HG03095 (cell line): ENCODE results near the gene FOXK2.
"Not testable (repeated sequence)": the region's sequence is repeated elsewhere in the genome, so short reads cannot be mapped to it uniquely, and the experiment has no call there.

Source experiments
- ATAC-seq: cut with Tn5 transposase; IDR thresholded peaks from one replicate; pipeline ENCODE4 v1.9.1; 2021; ENCODE audit warnings: moderate library complexity; ENCODE audit not compliant: unreplicated experiment

The FOXK2 gene

DNA sequence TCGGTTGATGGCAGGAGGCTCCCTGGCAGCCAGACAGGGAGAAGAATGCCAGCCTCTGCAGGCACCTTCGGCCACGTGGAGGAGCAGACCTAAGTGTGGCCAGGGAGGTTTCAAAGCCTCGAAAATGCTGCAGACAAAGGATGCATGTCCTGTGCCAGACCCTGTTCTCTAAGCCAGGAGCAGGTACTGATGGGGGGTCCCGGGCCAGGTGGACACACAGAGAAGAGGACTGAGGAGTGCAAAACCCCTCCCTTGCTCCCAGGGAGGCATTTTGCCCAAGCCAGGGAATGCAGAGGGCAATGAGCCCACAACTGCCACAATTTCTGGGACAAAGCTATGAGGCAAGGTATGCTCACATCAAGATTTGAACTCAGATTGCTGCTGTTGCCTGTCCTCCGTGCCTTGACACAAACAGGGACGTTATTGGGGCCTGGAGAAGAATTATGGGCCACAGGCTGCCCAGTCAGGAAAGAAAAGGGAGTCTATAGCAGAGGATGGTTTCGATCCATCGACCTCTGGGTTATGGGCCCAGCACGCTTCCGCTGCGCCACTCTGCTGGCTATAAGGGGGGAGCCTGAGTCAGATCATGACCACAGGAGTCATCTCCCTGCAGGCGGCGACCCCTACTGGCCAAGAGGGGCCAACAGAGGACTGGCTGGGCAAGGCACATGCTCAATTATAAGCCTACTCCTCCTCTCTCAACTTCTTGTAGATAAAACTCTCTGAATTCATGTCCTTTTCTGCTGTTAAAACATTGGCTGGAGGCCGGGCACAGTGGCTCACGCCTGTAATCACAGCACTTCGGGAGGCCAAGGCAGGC, 25.1 kb upstream of the FOXK2 start:
- no peak for ATAC-seq

DNA sequence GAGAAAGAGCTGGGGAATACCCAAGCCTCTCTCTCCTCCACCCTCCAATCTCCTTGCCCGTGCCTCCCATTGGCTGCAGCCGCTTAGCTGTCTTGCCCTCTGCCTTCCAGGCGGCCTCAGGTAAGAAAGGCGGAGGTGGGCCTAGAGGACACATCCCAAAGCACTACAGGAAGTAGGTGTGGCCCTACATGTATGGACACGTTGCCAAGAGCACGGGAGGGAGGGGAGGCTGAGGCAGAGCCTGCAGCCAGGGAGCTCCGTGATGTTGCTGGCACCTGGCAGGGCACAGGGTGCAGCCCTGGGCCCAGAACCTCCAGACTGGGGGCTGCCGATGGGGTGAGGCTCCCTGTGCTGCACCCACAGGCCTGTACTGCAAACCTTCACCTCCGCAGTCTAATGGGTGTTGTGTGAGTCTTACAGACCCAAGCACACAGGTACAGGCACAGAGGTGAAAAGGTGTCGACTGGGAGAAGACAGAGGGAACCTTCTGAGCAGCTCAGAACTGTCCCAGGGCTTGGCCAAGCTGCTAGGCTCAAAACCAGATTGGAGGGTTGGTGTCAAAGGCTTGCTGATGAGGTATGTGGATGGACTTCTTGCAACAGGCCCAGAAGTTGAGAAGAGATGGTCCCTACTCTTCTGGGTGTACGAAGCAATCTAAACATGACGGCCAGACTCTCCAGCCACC, 23.5 kb upstream of the FOXK2 start:
- ATAC-seq: no peak

DNA sequence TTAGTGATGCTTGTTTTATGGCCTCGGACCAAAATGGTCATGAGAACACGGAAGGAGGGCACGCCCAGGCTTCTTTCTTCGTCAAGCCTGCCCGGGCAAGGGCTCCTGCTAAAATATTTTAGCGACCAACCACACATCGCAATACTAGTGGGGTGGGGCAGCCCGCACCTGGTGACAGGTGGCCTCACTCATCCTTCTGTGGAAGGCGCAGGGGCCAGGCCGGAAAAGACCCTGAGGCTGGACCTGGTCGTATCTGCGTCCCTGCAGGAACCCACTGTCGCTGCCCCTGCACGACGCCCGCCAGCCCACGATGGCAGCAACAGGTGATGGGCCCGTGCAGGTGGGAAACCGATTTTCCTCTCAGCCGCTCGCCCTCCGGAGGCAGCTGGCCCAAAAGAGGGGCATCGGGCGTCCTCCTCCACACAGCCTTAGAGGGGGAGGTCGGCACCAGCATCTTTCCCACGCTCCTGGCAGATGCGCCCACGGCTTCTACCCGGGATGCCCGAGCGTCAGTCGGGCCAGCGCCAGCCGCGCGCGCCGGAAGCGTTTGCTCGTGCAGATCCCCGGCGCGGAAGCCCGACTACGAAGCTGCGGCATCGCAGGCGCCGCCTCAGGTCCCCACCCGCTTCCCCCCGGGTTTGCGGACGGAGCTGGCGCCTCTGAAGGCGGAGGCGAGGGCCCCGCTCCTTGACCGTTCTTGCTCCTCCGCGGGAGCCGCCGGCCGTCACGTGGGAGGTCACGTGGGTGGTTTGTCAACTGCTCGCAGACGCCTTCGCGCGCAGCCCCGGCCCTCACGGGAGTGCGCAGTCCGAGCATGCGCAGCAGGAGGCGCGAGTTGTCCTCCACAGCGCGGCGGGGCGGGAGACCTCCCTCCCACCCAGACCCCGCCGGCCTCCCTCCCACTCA, 22.8 kb upstream of the FOXK2 start:
- peak; percentile 48 for ATAC-seq

DNA sequence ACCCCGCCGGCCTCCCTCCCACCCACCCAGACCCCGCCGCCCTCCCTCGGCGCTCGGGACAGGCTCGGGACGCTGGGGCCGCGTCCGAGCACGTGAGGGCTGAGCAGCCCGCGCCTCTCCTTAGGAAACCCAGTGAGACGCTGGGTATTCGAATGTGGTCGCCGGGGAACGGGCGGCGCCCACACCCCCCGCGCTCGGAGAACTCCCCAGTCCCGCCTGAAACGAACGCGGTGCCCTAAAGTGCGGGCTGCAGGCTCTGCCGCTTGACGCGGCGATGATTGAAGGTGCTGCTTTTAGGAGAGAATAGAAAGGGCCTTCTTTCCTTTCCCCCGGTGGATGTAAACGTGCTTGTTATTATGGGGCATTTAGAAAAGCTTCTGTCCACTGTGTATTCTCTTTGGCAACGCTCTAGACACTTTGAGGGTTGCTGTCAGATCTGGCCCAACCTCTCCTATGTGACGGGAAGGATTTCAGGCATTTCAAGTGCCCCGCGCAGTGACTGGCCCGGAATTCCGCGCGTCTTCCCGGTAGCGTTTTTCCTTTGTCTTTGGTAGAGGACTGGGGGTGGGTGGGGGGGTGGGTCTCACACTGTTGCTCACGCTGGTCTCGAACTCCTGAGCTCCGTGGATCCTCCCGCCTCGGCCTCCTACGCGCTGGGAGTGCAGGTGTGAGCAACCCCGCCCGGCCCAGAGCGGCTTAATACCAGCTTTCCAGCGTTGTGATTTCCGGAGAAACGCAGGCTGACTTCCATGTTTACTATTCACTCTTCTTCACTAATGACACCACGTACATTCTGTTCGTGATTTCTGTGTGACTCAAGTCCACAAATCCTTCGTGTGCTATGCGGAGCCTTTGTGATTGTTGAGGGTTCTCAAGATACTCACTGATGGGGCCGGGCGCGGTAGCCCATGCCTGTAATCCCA, 21.8 kb upstream of the FOXK2 start:
- no peak for ATAC-seq

DNA sequence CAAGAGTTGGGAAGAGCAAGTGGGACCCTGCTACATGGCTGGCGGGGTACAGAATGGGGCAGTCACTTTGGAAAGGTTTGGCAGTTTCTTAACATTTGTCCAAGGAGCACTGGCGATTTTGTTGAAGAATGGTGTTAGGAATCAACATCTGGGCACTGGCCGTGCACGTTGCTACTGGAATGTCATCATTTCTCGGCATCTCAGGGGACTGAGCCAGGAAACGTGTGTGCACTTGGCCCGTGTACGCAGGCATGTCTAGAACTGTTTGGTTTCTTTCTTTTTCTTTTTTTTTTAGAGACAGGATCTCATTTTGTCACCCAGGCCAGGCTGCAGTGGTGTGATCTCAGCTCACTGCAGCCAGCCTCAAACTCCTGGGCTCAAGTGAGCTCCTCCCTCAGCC, 17.3 kb upstream of the FOXK2 start:
- ATAC-seq: no peak

DNA sequence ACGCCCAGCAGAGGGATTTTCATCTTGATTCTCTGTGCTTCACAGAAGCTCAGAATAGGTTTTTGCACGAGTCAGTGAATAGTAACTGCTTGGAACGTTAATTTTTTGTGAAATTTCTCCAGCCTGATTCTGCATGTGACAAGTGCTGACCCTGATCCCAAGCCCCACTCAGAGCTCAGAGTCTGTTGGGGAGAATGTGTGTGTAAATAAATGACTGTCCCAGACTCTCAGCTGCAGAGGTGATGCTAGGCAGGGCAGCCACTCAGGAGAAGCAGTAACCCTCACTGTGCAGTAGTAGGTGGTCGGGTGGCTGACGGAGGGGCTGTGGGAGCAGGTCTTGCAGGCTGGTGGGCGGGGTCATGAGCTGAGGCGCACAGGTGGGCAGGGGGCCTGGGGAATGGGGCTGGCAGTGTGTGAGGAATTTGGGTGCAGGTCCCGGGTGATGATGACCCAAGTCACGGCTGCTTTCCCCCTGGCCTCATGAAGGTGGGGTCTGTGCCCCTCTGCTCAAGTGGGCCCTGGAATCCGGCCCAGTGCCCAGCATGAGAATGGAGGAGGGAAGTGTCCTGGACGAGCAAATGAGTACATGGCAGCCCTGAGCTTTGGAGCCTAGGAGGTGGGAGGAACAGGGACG, 16.3 kb upstream of the FOXK2 start:
- ATAC-seq: no peak

DNA sequence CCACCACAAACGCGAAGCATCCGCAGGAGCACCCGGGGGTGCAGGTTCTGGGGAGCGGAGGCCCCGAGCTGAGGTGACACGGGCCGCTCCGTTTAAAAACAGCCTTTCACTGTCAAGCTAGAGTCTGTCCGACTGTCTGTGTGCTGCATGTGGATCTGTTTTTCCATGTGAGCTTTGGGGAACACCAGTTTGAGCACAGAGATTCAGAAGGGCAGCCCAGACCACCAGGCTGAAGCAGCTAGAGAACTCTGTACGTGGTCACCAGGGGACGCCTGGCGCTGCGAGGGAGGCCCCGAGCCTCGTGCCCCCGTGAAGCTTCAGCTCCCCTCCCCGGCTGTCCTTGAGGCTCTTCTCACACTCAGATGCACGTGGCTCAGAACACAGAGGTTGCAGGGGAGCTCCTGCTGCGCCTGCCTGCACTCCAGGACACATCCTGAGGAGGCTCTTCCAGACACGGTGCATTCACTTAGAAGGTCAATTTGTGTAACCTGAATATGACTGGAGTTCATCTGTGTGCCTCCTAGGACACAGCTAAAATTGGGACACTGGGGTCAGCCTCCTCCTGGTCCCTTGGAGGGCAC, 15.7 kb upstream of the FOXK2 start:
- no peak for ATAC-seq

DNA sequence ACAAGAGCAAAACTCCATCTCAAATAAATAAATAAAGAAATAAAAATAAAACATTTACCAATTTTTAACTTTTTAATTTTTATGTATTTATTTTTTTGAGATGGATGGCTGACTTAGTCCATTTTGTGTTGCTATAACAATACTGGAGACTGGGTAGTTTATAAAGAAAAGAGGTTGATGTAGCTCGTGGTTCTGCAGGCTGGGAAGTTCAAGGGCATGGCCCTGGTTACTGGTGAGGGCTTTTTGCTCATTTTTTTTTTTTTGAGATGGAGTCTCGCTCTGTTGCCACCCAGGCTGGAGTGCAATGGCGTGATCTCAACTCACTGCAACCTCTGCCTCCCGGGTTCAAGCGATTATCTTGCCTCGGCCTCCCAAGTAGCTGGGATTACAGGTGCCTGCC, 14.2 kb upstream of the FOXK2 start:
- no peak for ATAC-seq

DNA sequence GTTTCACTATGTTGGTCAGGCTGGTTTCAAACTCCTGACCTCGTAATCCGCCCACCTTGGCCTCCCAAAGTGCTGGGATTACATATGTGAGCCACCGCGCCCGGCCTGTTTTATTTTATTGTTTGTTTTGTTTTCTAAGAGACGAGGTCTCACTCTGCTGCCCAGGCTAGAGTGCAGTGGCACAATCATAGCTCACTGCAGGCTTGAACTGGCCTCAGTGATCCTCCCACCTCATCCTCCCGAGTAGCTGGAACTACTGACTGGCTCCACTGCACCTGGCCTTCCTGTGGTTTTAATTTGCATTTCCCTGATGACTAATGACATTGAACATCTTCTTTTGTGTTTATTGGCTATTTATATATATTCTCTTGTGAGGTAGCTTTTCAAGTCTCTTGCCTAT, 13.1 kb upstream of the FOXK2 start:
- peak; percentile 83 for ATAC-seq

DNA sequence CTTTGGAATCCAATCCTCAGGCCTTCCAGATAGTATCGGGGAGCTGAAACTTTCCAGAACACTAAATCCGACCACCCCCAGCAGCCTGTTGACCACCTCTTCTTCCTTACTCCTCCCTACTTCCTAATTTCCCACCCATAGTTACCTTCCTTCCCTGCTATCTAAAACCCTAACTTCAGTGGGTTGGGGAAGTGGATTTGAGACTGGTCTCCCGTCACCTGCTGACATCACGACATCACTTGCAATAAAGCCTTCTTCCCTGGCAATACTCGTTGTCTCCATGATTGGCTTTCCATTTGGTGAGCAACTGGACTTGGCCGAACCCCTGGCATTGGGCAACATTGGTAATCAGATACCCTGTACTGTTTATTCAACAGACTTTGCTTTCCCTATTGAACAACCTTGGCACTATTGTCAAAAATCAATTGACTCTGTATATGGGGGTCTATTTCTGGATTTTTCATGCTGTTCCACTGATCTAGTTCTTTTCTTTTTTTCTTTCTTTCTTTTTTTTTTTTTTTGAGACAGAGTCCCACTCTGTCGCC, 11.8 kb upstream of the FOXK2 start:
- ATAC-seq: no peak

DNA sequence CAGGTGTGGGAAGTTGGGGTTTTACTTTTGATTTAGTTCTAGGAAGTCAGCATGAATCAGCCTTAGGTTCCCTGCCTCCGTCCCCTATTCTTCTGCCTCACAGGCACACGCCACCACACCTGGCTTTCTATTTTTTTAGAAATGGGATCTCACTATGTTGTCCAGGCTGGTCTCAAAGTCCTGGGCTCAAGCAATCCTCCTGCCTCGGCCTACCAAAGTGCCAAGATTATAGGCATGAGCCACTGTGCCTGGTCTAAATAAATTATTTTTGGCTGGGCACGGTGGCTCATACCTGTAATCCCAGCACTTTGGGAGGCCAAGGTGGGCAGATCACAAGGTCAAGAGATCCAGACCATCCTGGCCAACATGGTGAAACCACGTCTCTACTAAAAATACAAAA, 7.9 kb upstream of the FOXK2 start:
- ATAC-seq: not testable (repeated sequence)

DNA sequence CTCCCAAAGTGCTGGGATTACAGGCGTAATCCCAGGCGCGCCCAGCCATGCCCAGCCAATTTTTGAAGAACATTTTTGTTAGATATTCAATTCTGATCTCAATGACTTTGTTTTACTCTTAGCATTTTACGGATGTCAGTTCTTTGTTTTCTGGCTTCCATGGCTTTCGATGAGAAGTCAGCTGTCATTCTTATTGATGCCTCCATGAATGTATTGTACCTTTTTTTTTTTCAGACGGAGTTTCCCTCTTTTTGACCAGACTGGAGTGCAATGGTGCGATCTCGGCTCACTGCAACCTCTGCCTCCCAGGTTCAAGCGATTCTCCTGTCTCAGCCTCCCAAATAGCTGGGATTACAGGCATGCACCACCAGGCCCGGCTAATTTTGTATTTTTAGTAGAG, 5.7 kb upstream of the FOXK2 start:
- not testable (repeated sequence) for ATAC-seq

DNA sequence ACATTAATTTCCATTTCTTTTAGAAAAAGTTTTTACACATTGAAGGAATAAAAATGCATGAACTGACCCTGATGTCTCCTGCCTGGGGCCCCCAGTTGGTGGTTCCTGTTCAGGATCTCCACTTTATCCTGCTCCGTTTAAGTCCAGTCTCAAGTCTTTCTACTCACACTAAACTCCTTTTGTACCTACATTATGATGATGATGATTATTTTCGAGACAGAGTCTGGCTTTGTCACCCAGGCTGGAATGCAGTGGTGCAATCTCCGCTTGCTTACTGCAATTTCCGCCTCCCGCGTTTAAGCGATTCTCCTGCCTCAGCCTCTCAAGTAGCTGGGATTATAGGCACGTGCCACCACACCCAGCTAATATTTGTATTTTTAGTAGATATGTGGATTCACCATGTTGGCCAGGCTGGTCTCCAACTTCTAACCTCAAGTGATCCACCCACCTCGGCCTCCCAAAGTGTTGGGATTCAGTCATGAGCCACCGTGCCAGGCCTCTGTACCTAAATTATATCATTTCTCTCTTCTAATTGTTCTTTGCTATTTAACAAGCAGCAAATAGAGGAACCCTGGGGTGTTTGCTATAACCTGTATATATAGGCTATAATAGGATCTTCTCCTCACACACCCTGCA, 2.2 kb upstream of the FOXK2 start:
- ATAC-seq: no peak

DNA sequence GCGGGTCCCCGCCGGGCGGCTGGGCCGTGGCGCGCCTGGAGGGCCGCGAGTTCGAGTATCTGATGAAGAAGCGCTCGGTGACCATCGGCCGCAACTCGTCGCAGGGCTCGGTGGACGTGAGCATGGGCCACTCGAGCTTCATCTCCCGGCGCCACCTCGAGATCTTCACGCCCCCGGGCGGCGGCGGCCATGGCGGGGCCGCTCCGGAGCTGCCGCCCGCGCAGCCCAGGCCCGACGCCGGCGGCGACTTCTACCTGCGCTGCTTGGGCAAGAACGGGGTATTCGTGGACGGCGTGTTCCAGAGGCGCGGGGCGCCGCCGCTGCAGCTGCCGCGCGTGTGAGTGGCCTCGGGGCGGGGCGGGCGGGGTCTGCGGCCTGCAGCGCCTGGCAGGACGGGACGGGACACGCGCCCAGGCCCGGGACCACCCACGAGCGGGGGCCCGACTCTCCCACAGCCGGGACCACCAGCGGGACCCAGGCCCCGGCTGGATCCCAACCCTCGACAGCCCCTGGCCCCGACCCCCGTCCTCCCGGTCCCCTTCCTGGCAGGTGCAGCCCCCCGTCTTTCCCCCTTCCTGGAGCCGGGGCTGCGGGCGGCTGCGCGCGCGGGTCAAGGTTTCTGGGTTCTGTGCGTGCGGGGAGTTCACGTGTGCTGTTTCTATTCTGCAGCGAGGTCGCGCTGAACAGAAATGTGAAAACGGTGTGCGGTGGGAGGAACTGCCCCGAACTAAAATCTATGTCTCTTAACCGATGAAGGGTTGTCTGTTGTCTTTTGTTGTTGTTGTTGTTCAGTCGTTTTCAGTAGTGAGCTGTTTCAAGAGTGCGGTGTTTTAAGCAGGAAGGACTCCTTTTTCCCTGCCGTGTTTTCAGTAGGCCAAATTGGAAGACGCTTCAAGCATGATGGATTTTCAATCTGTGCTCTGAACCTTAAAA, 705 bp downstream of the FOXK2 start:
- no peak for ATAC-seq

DNA sequence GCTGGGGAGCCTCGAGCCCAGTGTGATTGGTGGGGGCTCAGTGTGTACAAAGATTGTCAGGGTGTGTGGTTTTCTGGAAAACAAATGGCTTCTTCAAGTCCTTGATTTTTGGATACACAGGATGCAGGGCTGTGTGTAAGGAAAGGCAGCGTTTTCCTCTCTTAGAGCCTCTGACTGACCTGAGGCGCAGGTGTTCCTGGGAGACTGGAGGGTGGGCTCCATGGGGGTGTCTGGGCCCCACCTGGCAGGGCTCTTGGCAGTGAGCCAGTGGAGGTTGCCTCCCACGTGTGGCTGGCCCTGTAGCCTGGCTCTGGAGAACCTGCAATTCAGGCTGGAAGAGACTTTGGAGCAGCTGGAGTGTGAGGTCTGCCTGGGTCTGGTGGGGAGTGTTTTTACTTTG, 5.0 kb downstream of the FOXK2 start:
- ATAC-seq: no peak

DNA sequence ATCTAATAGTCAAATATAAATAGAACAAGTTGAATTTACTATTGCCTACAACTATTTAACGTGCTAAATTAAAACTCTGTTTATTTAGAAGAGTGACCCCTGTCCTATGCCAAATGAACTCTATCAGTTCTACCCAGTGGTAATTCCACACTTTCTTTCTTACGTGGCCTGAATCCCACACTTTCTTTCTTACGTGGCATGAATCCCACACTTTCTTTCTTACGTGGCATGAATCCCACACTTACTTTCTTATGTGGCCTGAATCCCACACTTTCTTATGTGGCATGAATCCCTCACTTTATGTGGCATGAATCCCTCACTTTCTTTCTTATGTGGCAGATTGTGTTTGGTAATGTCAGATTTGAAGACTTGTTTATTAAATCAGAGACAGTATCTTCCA, 6.2 kb downstream of the FOXK2 start:
- ATAC-seq: no peak

DNA sequence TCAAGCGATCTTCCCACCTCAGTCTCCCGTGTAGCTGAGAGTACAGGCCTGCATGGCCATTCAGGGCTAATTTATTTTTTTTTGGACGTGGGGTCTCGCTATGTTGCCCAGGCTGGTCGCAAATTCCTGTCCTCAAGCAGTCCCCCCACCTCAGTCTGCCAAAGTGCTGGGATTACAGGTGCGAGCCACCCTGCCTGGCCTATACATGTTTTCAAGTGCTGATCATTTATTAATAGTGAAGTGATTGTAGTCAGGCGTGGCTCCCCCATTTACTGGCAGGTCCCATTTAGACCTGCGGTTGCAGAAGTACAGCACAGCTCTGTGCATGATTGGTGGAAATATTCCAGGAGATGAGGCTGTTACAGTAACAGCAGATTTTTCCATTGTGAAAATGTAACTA, 8.4 kb downstream of the FOXK2 start:
- no peak for ATAC-seq
